Activated naive CD4-positive, alpha-beta T cell treated with anti-CD3 and anti-CD28 coated beads, Interleukin-2, amount 10 ng/mL, durations not matched to agents 5 hours and 36 hours (primary cell): Measurements from ENCODE around the gene LCE1C. TPM values are rescaled to one million over a fixed set of nuclear protein-coding genes. Genes with fewer than 3 reads are reported as not detected.

ENCODE experiments used
- total RNA-seq, 2 experiments: library from RNA; stranded (reverse); gene quantifications; one replicate each; pipeline ENCODE4 v1.2.3, GENCODE V29; 2021

Gene LCE1C
- total RNA-seq = not detected

GRCh38 chr1:152806576-152806975 lies at the start of gene LCE1C:
TSS of gene LCE1C (minus strand) at chr1:152806651. CDS start at chr1:152805478, 1,173 bp downstream.

GRCh38 chr1:152842556-152842955 lies 36.1 kb upstream of the LCE1C start, which contains the start of gene LCE6A:
TSS of gene LCE6A (plus strand) at chr1:152842856. CDS start at chr1:152843521, 665 bp downstream.

GRCh38 chr1:152827173-152827572 lies 20.7 kb upstream of the LCE1C start, which contains the start of gene LCE1A:
TSS of gene LCE1A (plus strand) at chr1:152827473. CDS start at chr1:152827473, 0 bp downstream.

GRCh38 chr1:152811671-152812070 lies 5.2 kb upstream of the LCE1C start, which contains the start of gene LCE1B:
TSS of gene LCE1B (plus strand) at chr1:152811971. CDS start at chr1:152812447, 476 bp downstream.

GRCh38 chr1:152796421-152796820 lies 10.0 kb downstream of the LCE1C start, which contains the start of gene LCE1D:
TSS of gene LCE1D (plus strand) at chr1:152796721. CDS start at chr1:152797795, 1,074 bp downstream.

GRCh38 chr1:152786077-152786476 lies 20.4 kb downstream of the LCE1C start, which contains the start of gene LCE1E:
TSS of gene LCE1E (plus strand) at chr1:152786257. CDS start at chr1:152787300, 1,043 bp downstream.

GRCh38 chr1:152774875-152775274 lies 31.6 kb downstream of the LCE1C start, which contains the start of gene LCE1F:
TSS of gene LCE1F (plus strand) at chr1:152775140. CDS start at chr1:152776372, 1,232 bp downstream.

GRCh38 chr1:152757747-152758146 lies 48.7 kb downstream of the LCE1C start, which contains the start of gene KPRP:
TSS of gene KPRP (plus strand) at chr1:152758025. CDS start at chr1:152759589, 1,564 bp downstream.

Other genes with a start within 250 kb of the LCE1C start
- not detected for gene LCE3E, start 239.9 kb downstream of the LCE1C start, total RNA-seq
- not detected for gene LCE3D, start 226.1 kb downstream of the LCE1C start, total RNA-seq
- gene LCE3C, start 206.4 kb downstream of the LCE1C start, total RNA-seq = not detected
- not detected for gene LCE3B, start 192.8 kb downstream of the LCE1C start, total RNA-seq
- not detected for gene LCE3A, start 183.5 kb downstream of the LCE1C start, total RNA-seq
- not detected for gene LCE2D, start 143.3 kb downstream of the LCE1C start, total RNA-seq
- not detected for gene LCE2C, start 131.4 kb downstream of the LCE1C start, total RNA-seq
- gene LCE2B, start 120.5 kb downstream of the LCE1C start, total RNA-seq = not detected
- gene LCE2A, start 108.3 kb downstream of the LCE1C start, total RNA-seq = not detected
- not detected for gene LCE4A, start 98.5 kb downstream of the LCE1C start, total RNA-seq
- gene KPRP, start 48.6 kb downstream of the LCE1C start, total RNA-seq = not detected
- not detected for gene LCE1F, start 31.5 kb downstream of the LCE1C start, total RNA-seq
- not detected for gene LCE1E, start 20.4 kb downstream of the LCE1C start, total RNA-seq
- gene LCE1D, start 9.9 kb downstream of the LCE1C start, total RNA-seq = not detected
- gene LCE1B, start 5.3 kb upstream of the LCE1C start, total RNA-seq = not detected
- gene LCE1A, start 20.8 kb upstream of the LCE1C start, total RNA-seq = not detected
- not detected for gene LCE6A, start 36.2 kb upstream of the LCE1C start, total RNA-seq
- not detected for gene LCE7A, start 53.3 kb upstream of the LCE1C start, total RNA-seq
- gene SMCP, start 71.7 kb upstream of the LCE1C start, total RNA-seq = not detected
- gene IVL, start 101.9 kb upstream of the LCE1C start, total RNA-seq = not detected
- not detected for gene SPRR5, start 140.6 kb upstream of the LCE1C start, total RNA-seq
- gene SPRR4, start 164.0 kb upstream of the LCE1C start, total RNA-seq = not detected
- not detected for gene SPRR1A, start 177.4 kb upstream of the LCE1C start, total RNA-seq
- not detected for gene SPRR3, start 195.1 kb upstream of the LCE1C start, total RNA-seq
- gene SPRR1B, start 224.6 kb upstream of the LCE1C start, total RNA-seq = not detected
- gene SPRR2D, start 234.5 kb upstream of the LCE1C start, total RNA-seq = not detected